Measurements from ENCODE around the gene COP1. TPM values are rescaled to one million over a fixed set of nuclear protein-coding genes. Genes with fewer than 3 reads are reported as not detected.

The COP1 gene
- total RNA-seq, 1 experiment from 2014 or later = 33.1 TPM

- no peak for TF ChIP-seq JUND (IDR thresholded peaks at IDR 0.05)
- no peak for TF ChIP-seq TCF7L2 (IDR thresholded peaks at IDR 0.05; ENCODE audit: borderline replicate concordance, extremely low read depth, insufficient read depth, insufficient read length)
- TF ChIP-seq EZH2phosphoT487 (IDR thresholded peaks at IDR 0.05; ENCODE audit: borderline replicate concordance) = no peak
- no peak for TF ChIP-seq MAX (IDR thresholded peaks at IDR 0.05)
- no peak for TF ChIP-seq POLR2AphosphoS5 (IDR thresholded peaks at IDR 0.05; ENCODE audit: low read depth, low read length)
These were observed 288.7 kb downstream of the COP1 start (continued) for GRCh38 chr1:175918364-175918801.

GRCh38 chr1:175914115-175914514 lies 293.0 kb downstream of the COP1 start:
- H3K4me3 ChIP-seq (replicated peaks in 1 of 2; ENCODE audit: low read depth in 1 of 2, low read length in 2 of 2) = no peak overlapping the region
- no peaks in the 10 kb centered on the region for H3K9me2 ChIP-seq (ENCODE audit: insufficient read depth)
- POLR2A ChIA-PET = no interaction called here
- H4K20me1 ChIP-seq (ENCODE audit: insufficient read depth) = no peaks in the 10 kb centered on the region
- no peak for DNase-seq (ENCODE audit: low read depth, low spot score)
- no peak overlapping the region for H2AFZ ChIP-seq (ENCODE audit: low read depth, low read length, poor library complexity, severe bottlenecking)
- no TSS peak for BruUV-seq (replicated peaks)
- no peaks in the 10 kb centered on the region for H3K36me3 ChIP-seq (ENCODE audit: control insufficient read depth in 1 of 2, insufficient read depth in 2 of 2, low read length in 2 of 2)
- no peaks in the 10 kb centered on the region for H3K4me1 ChIP-seq (ENCODE audit: control insufficient read depth in 1 of 2, insufficient read depth in 2 of 2, low read length in 2 of 2)
- CTCF ChIA-PET = no interaction called here
- no peak overlapping the region for H3K27ac ChIP-seq (ENCODE audit: low read depth, low read length)
- H3K27me3 ChIP-seq (ENCODE audit: insufficient read depth, low read length) = no peaks in the 10 kb centered on the region
- RAD21 ChIA-PET (ENCODE audit: low non-redundant PET in 1 of 2, low total read pairs in 2 of 2, uncharacterized antibody in 2 of 2, unreplicated experiment in 2 of 2) = no interaction called here
- H3K79me2 ChIP-seq (ENCODE audit: insufficient read depth, low read length) = no peaks in the 10 kb centered on the region
- H3K9ac ChIP-seq (ENCODE audit: low read length) = no peak overlapping the region
- intact Hi-C loops (cut with micrococcal nuclease) = no loop called here
- no peak for ATAC-seq
- H3K4me2 ChIP-seq (ENCODE audit: low read length) = no peak overlapping the region
- TF ChIP-seq ZBTB33 (IDR thresholded peaks at IDR 0.05; ENCODE audit: extremely low read depth, insufficient replicate concordance, low read length) (no peak), REST (IDR thresholded peaks at IDR 0.05; ENCODE audit: low read depth) (no peak), ZNF274 (IDR thresholded peaks at IDR 0.05; ENCODE audit: low read depth, low read length) (no peak), SIN3A (IDR thresholded peaks at IDR 0.05; ENCODE audit: low read depth) (no peak), EZH2phosphoT487 (IDR thresholded peaks at IDR 0.05; ENCODE audit: borderline replicate concordance) (no peak), JUND (IDR thresholded peaks at IDR 0.05) (no peak), ZFX (IDR thresholded peaks at IDR 0.05) (no peak), ATF3 (IDR thresholded peaks at IDR 0.05) (no peak), EZH2 (IDR thresholded peaks at IDR 0.05) (no peak)
- H3K9me3 ChIP-seq (ENCODE audit: control insufficient read depth in 1 of 2, insufficient read depth in 1 of 2, low read depth in 1 of 2, low read length in 2 of 2) = peaks cover 4 to 15% of the 10 kb centered on the region in 2 experiments; a peak in 1 of 4 replicates

Data from HCT116 (cell line).